K562 (cell line): ENCODE results near the gene FSTL4. TPM values are rescaled to one million over a fixed set of nuclear protein-coding genes. Genes with fewer than 3 reads are reported as not detected.
A peak's percentile ranks its signal among the peaks of the same experiment; 100 is the strongest.

Experiments
- BACH1 ChIP-seq: fragments of 200-800 bp; sonication (Bioruptor generic); IDR thresholded peaks from 2 replicates; pipeline ENCODE4 v1.6.1; 2016; ENCODE audit warnings: missing genetic modification characterization, missing compliant biosample characterization
- CXXC5 ChIP-seq: fragments of 250-450 bp; sonication (Bioruptor Pico); IDR thresholded peaks from 2 replicates; pipeline ENCODE4 v1.8.0; 2022; ENCODE audit warnings: inconsistent platforms, mild to moderate bottlenecking, moderate library complexity
- FOXA1 ChIP-seq: fragments of 450-650 bp; IDR thresholded peaks from 2 replicates; pipeline ENCODE4 v1.6.1; 2016; ENCODE audit warnings: mild to moderate bottlenecking, borderline replicate concordance
- FOXK1 ChIP-seq: sonication (generic); formaldehyde crosslinking; IDR thresholded peaks from 2 replicates; pipeline ENCODE4 v1.8.0; 2022; ENCODE audit warnings: missing genetic modification reagents, mild to moderate bottlenecking, borderline replicate concordance
- MEF2A ChIP-seq: IDR thresholded peaks from 2 replicates; pipeline ENCODE4 v1.6.1; 2011; ENCODE audit warnings: low read depth, mild to moderate bottlenecking, low read length, moderate library complexity; ENCODE audit not compliant: control insufficient read depth
- REST ChIP-seq, 2 experiments: fragments of 450-650 bp; formaldehyde crosslinking in 1 of 2; IDR thresholded peaks; 2 replicates each; pipeline versions ENCODE4 v1.4.0 to v1.6.1; 2014 to 2020; ENCODE audit warnings: mild to moderate bottlenecking in 2 of 2, borderline replicate concordance in 1 of 2, low read depth in 1 of 2
- TAF1 ChIP-seq: IDR thresholded peaks from 2 replicates; pipeline ENCODE4 v1.6.1; 2011; ENCODE audit warnings: mild to moderate bottlenecking, low read length, moderate library complexity; ENCODE audit not compliant: insufficient read depth, control insufficient read depth, severe bottlenecking; ENCODE audit errors: extremely low read depth
- polyA plus RNA-seq, 8 experiments: library from polyadenylated mRNA; depleted of rRNA in 4 of 8; stranded (reverse) in 5 of 8; unstranded in 3 of 8; fragments of >200 nt; fragmentation: Nextera tagmentation in 2 of 8; fragmentation: Illumina TruSeq in 1 of 8; extraction: Ambion mirVana in 2 of 8; extraction: Trizol in 1 of 8; gene quantifications; 2 replicates each; pipeline versions ENCODE4 v1.2.1 to v1.2.3, GENCODE V29; 2011 to 2014; ENCODE audit warnings: inconsistent platforms in 1 of 8, missing spikeins in 1 of 8
- total RNA-seq, 7 experiments: library from RNA; depleted of rRNA in 6 of 7; stranded (reverse); fragments of >200 nt in 6 of 7; fragmentation: Illumina TruSeq in 2 of 7; extraction: Trizol in 2 of 7; gene quantifications; 2 replicates each; pipeline versions ENCODE4 v1.2.1 to v1.2.3, GENCODE V29; 2011 to 2021; ENCODE audit warnings: low replicate concordance in 1 of 7

The FSTL4 gene
- total and polyA plus RNA-seq, 9 of the 15 experiments (the other 6 are each of a cell fraction or from before 2014, with no cell fraction given), result 0.08 to 0.18 (median 0.10) TPM; not detected in 5

- TF ChIP-seq REST (IDR thresholded peaks at IDR 0.05; ENCODE audit: borderline replicate concordance) (no peak), REST (CRISPR knock-in tag; IDR thresholded peaks at IDR 0.05; ENCODE audit: low read depth) (no peak), CXXC5 (CRISPR knock-in tag) (0 out of 2 replicates have a peak, but pooled peaks have one; percentile 24), TAF1 (no peak), BACH1 (tag) (no peak), FOXA1 (no peak), FOXK1 (CRISPR knock-in tag) (no peak), MEF2A (no peak)
- TF ChIP-seq, all 486 proteins: peak for 22
These were observed 398.1 kb downstream of the FSTL4 start (continued) for GRCh38 chr5:133214153-133214820.
